ENCODE measurements around the gene BTN1A1.
A peak's percentile ranks its signal among the peaks of the same experiment; 100 is the strongest.
"Not testable (repeated sequence)": the region's sequence is repeated elsewhere in the genome, so short reads cannot be mapped to it uniquely, and the experiment has no call there.

The BTN1A1 gene

DNA sequence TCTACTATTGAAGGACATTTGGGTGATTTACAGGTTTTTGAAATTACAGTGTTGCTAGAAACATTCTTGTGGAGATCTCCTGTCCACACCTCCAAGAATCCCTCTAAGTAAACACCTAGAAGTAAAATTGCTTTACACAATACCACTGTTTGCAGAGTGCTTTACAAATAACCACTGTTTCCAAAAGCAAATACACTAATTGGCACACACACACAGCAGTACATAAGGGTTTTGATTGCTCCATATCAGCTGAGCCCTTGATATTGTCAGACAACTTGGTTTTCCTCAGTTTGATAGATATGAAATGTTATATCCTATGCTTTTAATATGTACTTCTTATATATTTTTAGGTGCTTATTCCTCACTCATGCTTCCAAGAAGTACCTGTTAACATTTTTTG is 44.4 kb downstream of the BTN1A1 start:
- Histone ChIP-seq H3K9me3 (ENCODE audit: control insufficient read depth in 5 of 5, low read length in 5 of 5) (no peaks in the 10 kb centered on the region), H3K4me1 (ENCODE audit: control insufficient read depth in 5 of 5, insufficient read depth in 5 of 5, low read length in 5 of 5) (peaks cover 0 to 4% (median 0%) of the 10 kb centered on the region in 5 donors), H3K36me3 (ENCODE audit: control insufficient read depth in 5 of 5, insufficient read depth in 5 of 5, low read length in 5 of 5) (peaks cover 10 to 25% (median 13%) of the 10 kb centered on the region in 5 donors), H3K4me3 (ENCODE audit: low read depth in 1 of 5, low read length in 5 of 5) (no peak overlapping the region), H3K27ac (ENCODE audit: low read depth, low read length) (no peak overlapping the region), H3K27me3 (ENCODE audit: control insufficient read depth in 5 of 5, insufficient read depth in 4 of 5, low read length in 5 of 5) (no peaks in the 10 kb centered on the region), H3K9ac (ENCODE audit: low read length in 5 of 5) (no peak overlapping the region)

DNA sequence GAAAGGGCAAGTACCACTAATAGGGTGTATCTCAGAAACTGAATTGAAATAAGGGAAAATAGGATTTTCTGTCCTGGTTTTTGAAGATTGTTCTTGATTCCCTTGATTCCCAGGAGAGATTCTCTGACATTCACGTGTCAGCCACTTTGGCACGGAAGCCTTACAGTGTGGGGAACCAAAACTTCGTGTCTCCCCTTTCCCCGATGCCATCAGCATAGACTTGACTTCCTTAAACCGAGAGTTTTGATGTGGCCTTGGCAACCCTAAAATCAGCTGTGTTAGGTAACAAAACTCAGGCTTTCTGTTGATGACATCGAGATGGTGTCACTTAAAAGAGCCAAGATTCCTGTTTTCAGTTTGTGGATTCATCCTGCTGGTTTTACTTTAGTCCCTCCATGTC is 45.5 kb downstream of the BTN1A1 start:
- Histone ChIP-seq H3K36me3 (ENCODE audit: control insufficient read depth in 5 of 5, insufficient read depth in 5 of 5, low read length in 5 of 5) (peaks cover 10 to 25% (median 13%) of the 10 kb centered on the region in 5 donors), H3K4me3 (ENCODE audit: low read depth in 1 of 5, low read length in 5 of 5) (no peak overlapping the region), H3K27ac (ENCODE audit: low read depth, low read length) (no peak overlapping the region), H3K27me3 (ENCODE audit: control insufficient read depth in 5 of 5, insufficient read depth in 4 of 5, low read length in 5 of 5) (no peaks in the 10 kb centered on the region), H3K4me1 (ENCODE audit: control insufficient read depth in 5 of 5, insufficient read depth in 5 of 5, low read length in 5 of 5) (peaks cover 0 to 8% (median 7%) of the 10 kb centered on the region in 5 donors), H3K9ac (ENCODE audit: low read length in 5 of 5) (no peak overlapping the region), H3K9me3 (ENCODE audit: control insufficient read depth in 5 of 5, low read length in 5 of 5) (no peaks in the 10 kb centered on the region)

DNA sequence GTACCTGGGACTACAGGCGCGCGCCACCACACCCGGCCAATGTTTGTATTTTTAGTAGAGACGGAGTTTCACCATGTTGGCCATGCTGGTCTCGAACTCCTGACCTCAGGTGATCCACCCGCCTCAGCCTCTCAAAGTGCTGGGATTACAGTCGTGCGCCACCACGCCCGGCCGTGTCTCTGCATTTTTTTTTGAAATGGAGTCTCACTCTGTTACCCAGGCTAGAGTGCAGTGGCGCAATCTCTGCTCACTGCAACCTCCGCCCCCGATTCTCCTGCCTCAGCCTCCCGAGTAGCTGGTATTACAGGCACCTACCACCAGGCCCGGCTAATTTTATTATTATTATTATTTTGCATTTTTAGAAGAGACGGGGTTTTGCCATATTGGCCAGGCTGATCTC is 47.3 kb downstream of the BTN1A1 start:
- not testable (repeated sequence) for H3K27ac ChIP-seq (ENCODE audit: low read depth, low read length); H3K9ac ChIP-seq (ENCODE audit: low read length in 5 of 5); H3K4me1 ChIP-seq (ENCODE audit: control insufficient read depth in 5 of 5, insufficient read depth in 5 of 5, low read length in 5 of 5); H3K4me3 ChIP-seq (ENCODE audit: low read depth in 1 of 5, low read length in 5 of 5); H3K27me3 ChIP-seq (ENCODE audit: control insufficient read depth in 5 of 5, insufficient read depth in 4 of 5, low read length in 5 of 5); H3K9me3 ChIP-seq (ENCODE audit: control insufficient read depth in 5 of 5, low read length in 5 of 5)
- peaks cover 10 to 25% (median 13%) of the 10 kb centered on the region in 5 donors for H3K36me3 ChIP-seq (ENCODE audit: control insufficient read depth in 5 of 5, insufficient read depth in 5 of 5, low read length in 5 of 5)

DNA sequence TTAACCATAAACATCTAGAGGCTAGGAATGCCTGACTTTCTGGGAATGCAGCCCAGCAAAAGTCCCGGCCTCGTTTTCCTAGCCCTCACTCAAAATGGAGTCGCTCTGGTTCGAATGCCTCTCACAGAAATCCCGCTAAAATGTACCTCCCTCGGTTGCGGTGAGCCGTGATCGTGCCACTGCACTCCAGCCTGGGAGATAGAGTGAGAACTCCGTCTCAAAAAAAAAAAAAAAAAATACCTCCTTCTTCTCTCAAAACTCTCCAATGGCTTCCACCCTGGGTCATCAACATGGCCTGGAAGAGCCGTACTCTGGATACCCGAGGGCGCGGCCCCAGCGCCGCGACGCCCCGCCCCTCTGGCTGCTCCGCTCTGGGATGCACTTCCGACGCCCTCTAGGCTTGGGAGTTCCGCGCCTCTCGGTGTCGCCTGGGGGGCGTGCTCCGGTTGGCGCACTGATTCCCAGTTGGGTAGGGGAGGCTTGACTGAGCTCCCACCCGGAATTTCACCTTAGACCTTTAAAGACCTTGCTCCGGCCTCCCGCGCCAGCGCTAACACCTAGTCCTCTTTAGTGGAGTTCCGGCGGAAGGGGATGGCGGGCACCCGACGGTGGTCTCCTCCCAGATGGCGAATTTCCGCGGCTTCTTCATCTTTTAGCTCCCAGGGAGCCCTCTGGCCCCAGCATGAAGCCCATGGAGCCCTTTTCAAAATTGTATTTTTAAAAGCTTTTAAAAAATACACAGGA is 50.3 kb downstream of the BTN1A1 start:
- H3K9ac ChIP-seq (ENCODE audit: low read length in 5 of 5), result peak overlapping the region in 1 of 5 donors; percentile 35
- H3K27me3 ChIP-seq (ENCODE audit: control insufficient read depth in 5 of 5, insufficient read depth in 4 of 5, low read length in 5 of 5), result no peaks in the 10 kb centered on the region
- H3K27ac ChIP-seq (ENCODE audit: low read depth, low read length), result no peak overlapping the region
- no peaks in the 10 kb centered on the region for H3K9me3 ChIP-seq (ENCODE audit: control insufficient read depth in 5 of 5, low read length in 5 of 5)
- H3K36me3 ChIP-seq (ENCODE audit: control insufficient read depth in 5 of 5, insufficient read depth in 5 of 5, low read length in 5 of 5), result peaks cover 4 to 6% (median 5%) of the 10 kb centered on the region in 5 donors
- peak overlapping the region; percentile 50 to 74 (median 68) for H3K4me3 ChIP-seq (ENCODE audit: low read depth in 1 of 5, low read length in 5 of 5)
- peaks cover 0 to 33% (median 27%) of the 10 kb centered on the region in 5 donors for H3K4me1 ChIP-seq (ENCODE audit: control insufficient read depth in 5 of 5, insufficient read depth in 5 of 5, low read length in 5 of 5)

DNA sequence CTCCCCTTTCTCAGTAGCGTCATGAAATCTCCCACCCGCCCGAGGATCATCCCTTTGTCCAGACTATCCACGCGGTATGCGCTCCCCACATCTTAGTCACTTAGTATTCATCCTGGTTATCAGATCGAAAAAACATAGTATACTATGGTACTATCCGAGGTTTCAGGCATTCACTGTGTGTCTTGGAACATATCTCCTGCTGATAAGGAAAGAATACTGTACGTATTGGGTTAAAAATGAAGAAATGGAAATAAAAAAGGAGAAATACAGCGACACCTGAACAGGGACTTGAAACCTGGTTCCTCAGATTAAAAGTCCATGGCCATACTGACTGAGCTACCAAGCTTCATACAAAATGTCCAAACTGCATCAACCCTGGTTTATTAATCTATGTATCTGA is 52.1 kb downstream of the BTN1A1 start:
- Histone ChIP-seq H3K27ac (ENCODE audit: low read depth, low read length) (no peak overlapping the region), H3K36me3 (ENCODE audit: control insufficient read depth in 5 of 5, insufficient read depth in 5 of 5, low read length in 5 of 5) (no peaks in the 10 kb centered on the region), H3K4me3 (ENCODE audit: low read depth in 1 of 5, low read length in 5 of 5) (no peak overlapping the region), H3K9me3 (ENCODE audit: control insufficient read depth in 5 of 5, low read length in 5 of 5) (no peaks in the 10 kb centered on the region), H3K9ac (ENCODE audit: low read length in 5 of 5) (no peak overlapping the region), H3K27me3 (ENCODE audit: control insufficient read depth in 5 of 5, insufficient read depth in 4 of 5, low read length in 5 of 5) (no peaks in the 10 kb centered on the region), H3K4me1 (ENCODE audit: control insufficient read depth in 5 of 5, insufficient read depth in 5 of 5, low read length in 5 of 5) (peaks cover 0 to 38% (median 30%) of the 10 kb centered on the region in 5 donors)

DNA sequence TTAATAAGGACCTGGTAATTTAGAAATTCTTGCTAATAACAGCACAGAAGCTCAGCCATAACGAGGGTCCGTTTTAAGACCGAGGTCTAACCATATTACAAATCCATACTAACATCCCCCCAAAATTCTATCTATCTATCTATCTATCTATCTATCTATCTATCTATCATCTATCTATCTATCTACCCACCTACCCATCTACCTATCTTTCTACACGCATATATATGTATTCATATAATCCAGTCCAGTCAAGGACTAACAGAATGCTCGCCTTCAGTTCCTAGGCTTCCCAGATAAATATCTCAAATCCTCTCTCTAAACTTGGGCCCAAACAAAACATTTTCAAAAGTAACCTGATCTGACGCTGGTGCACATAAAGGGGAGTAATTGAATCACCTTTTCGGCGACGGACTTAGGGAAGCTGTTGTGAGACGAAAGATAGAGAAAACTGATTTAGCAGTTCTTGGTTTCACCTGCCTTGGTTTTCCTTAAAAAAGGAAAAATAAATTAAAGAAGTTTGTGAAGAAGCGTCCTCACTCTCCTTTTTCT is 52.6 kb downstream of the BTN1A1 start:
- H3K27ac ChIP-seq (ENCODE audit: low read depth, low read length), result no peak overlapping the region
- H3K27me3 ChIP-seq (ENCODE audit: control insufficient read depth in 5 of 5, insufficient read depth in 4 of 5, low read length in 5 of 5), result no peaks in the 10 kb centered on the region
- H3K4me3 ChIP-seq (ENCODE audit: low read depth in 1 of 5, low read length in 5 of 5), result peak overlapping the region; percentile 46 to 94 (median 72)
- peak overlapping the region in 3 of 5 donors; percentile 8 to 35 (median 20) for H3K9ac ChIP-seq (ENCODE audit: low read length in 5 of 5)
- no peaks in the 10 kb centered on the region for H3K36me3 ChIP-seq (ENCODE audit: control insufficient read depth in 5 of 5, insufficient read depth in 5 of 5, low read length in 5 of 5)
- no peaks in the 10 kb centered on the region for H3K9me3 ChIP-seq (ENCODE audit: control insufficient read depth in 5 of 5, low read length in 5 of 5)
- peaks cover 0 to 38% (median 30%) of the 10 kb centered on the region in 5 donors for H3K4me1 ChIP-seq (ENCODE audit: control insufficient read depth in 5 of 5, insufficient read depth in 5 of 5, low read length in 5 of 5)

DNA sequence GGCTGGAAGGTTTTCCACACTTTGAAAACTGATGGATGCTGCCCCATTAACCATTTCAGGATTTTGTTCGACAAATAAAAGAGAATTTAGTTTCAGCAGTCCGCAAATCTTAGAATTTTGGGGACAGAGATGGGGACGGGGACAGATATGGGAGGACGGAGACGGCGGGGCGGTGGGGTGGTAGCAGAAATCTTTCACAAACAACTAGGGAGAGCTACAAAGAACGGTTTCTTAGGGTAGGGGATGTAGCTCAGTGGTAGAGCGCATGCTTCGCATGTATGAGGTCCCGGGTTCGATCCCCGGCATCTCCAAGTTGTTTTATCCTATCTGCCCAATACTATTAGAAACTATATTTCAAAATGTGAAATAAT is 53.1 kb downstream of the BTN1A1 start:
- peak overlapping the region; percentile 46 to 94 (median 72) for H3K4me3 ChIP-seq (ENCODE audit: low read depth in 1 of 5, low read length in 5 of 5)
- H3K9me3 ChIP-seq (ENCODE audit: control insufficient read depth in 5 of 5, low read length in 5 of 5), result no peaks in the 10 kb centered on the region
- no peaks in the 10 kb centered on the region for H3K36me3 ChIP-seq (ENCODE audit: control insufficient read depth in 5 of 5, insufficient read depth in 5 of 5, low read length in 5 of 5)
- peak overlapping the region; percentile 39 for H3K27ac ChIP-seq (ENCODE audit: low read depth, low read length)
- H3K4me1 ChIP-seq (ENCODE audit: control insufficient read depth in 5 of 5, insufficient read depth in 5 of 5, low read length in 5 of 5), result peaks cover 0 to 38% (median 30%) of the 10 kb centered on the region in 5 donors
- peak overlapping the region in 4 of 5 donors; percentile 8 to 73 (median 46) for H3K9ac ChIP-seq (ENCODE audit: low read length in 5 of 5)
- no peaks in the 10 kb centered on the region for H3K27me3 ChIP-seq (ENCODE audit: control insufficient read depth in 5 of 5, insufficient read depth in 4 of 5, low read length in 5 of 5)

DNA sequence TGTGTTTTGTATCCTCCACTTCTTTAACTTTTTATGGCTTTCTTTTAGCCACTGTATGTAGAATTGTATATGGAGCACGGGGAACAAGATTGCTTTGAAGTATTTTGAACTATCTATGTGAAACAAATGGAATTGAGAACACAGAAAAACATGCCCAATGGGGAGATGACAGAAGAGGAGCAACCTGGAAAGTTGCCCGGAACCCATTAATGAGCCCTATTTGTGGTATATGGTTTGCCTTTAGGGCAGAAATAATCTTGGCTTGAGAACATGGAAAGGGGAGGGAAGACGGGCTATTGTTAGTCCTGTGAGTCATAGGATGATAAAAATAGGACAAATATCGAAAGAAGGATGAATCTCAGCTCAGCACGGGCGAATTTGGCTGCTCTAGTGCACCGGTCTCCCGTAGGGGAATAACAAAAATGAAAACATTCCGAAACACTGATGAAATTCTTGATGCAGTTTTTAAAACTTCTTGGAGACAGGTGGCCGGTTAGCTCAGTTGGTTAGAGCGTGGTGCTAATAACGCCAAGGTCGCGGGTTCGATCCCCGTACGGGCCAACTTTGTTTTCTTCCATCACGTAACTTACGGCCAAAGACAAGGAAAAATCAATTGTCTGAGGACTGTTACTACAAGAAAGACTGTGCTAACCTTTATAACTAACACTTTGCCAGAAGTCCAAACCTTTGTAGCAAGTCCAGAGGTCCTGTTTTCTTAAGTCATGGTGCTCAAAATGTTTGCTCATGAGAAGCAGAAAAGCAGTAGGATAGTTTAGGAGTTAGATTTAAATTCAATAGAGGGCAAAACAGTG is 53.7 kb downstream of the BTN1A1 start:
- H3K9ac ChIP-seq (ENCODE audit: low read length in 5 of 5), result peak overlapping the region in 4 of 5 donors; percentile 23 to 73 (median 58)
- H3K27me3 ChIP-seq (ENCODE audit: control insufficient read depth in 5 of 5, insufficient read depth in 4 of 5, low read length in 5 of 5), result no peaks in the 10 kb centered on the region
- H3K9me3 ChIP-seq (ENCODE audit: control insufficient read depth in 5 of 5, low read length in 5 of 5), result no peaks in the 10 kb centered on the region
- H3K4me1 ChIP-seq (ENCODE audit: control insufficient read depth in 5 of 5, insufficient read depth in 5 of 5, low read length in 5 of 5), result peaks cover 0 to 38% (median 30%) of the 10 kb centered on the region in 5 donors
- peak overlapping the region; percentile 44 for H3K27ac ChIP-seq (ENCODE audit: low read depth, low read length)
- H3K36me3 ChIP-seq (ENCODE audit: control insufficient read depth in 5 of 5, insufficient read depth in 5 of 5, low read length in 5 of 5), result no peaks in the 10 kb centered on the region
- peak overlapping the region; percentile 49 to 94 (median 72) for H3K4me3 ChIP-seq (ENCODE audit: low read depth in 1 of 5, low read length in 5 of 5)

DNA sequence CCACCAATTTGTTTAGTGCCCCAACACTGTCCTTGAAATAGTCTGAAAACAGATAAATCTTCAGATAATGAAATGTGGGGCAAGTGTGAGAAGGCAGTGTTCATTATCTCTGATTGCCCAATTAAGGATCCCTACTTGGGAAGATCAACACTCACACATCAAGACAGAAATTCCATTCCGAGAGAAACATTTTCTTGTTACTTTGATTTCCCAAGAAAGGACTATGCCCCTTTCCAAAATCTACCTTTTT is 54.3 kb downstream of the BTN1A1 start:
- Histone ChIP-seq H3K36me3 (ENCODE audit: control insufficient read depth in 5 of 5, insufficient read depth in 5 of 5, low read length in 5 of 5) (no peaks in the 10 kb centered on the region), H3K27me3 (ENCODE audit: control insufficient read depth in 5 of 5, insufficient read depth in 4 of 5, low read length in 5 of 5) (no peaks in the 10 kb centered on the region), H3K4me3 (ENCODE audit: low read depth in 1 of 5, low read length in 5 of 5) (peak overlapping the region; percentile 32 to 94 (median 49))

More for the DNA sequence above, 54.3 kb downstream of the BTN1A1 start:
- peaks cover 0 to 38% (median 30%) of the 10 kb centered on the region in 5 donors for H3K4me1 ChIP-seq (ENCODE audit: control insufficient read depth in 5 of 5, insufficient read depth in 5 of 5, low read length in 5 of 5)
- no peaks in the 10 kb centered on the region for H3K9me3 ChIP-seq (ENCODE audit: control insufficient read depth in 5 of 5, low read length in 5 of 5)
- H3K27ac ChIP-seq (ENCODE audit: low read depth, low read length), result peak overlapping the region; percentile 44
- H3K9ac ChIP-seq (ENCODE audit: low read length in 5 of 5), result peak overlapping the region in 3 of 5 donors; percentile 14 to 73 (median 57)
